PC-9 (cell line): Measurements from ENCODE around the gene DZIP1.
"Not testable (repeated sequence)": the region's sequence is repeated elsewhere in the genome, so short reads cannot be mapped to it uniquely, and the experiment has no call there.

Source experiments
- EZH2 ChIP-seq: fragments of 200-600 bp; sonication (generic); IDR thresholded peaks from 2 replicates; pipeline ENCODE4 v1.8.0; 2017; ENCODE audit warnings: antibody characterized with exemption, low read depth
- TF ChIP-seq, protein P1 (sequence below): fragments of 200-600 bp; sonication (generic); conservative IDR thresholded peaks from 2 replicates; pipeline ENCODE4 v1.6.1; 2017; ENCODE audit warnings: mixed run types, antibody characterized with exemption, mild to moderate bottlenecking, moderate library complexity

DNA sequence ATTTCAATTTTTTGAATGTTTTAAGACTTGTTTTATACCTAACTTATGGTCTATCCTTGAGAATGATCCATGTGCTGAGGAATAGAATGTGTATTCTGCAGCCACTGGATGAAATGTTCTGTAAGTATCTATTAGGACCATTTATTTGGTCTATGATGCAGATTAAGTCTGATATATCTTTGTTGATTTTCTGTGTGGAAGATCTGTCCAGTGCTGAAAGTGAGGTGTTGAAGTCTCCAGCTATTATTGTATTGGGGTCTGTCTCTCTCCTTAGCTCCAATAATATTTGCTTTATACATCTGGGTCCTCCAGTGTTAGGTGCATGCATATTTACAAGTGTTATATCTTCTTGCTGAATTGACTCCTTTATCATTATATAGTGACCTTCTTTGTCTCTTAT lies 22.7 kb upstream of the DZIP1 start:
- TF ChIP-seq EZH2 = not testable (repeated sequence)
- TF ChIP-seq, protein P1, sequence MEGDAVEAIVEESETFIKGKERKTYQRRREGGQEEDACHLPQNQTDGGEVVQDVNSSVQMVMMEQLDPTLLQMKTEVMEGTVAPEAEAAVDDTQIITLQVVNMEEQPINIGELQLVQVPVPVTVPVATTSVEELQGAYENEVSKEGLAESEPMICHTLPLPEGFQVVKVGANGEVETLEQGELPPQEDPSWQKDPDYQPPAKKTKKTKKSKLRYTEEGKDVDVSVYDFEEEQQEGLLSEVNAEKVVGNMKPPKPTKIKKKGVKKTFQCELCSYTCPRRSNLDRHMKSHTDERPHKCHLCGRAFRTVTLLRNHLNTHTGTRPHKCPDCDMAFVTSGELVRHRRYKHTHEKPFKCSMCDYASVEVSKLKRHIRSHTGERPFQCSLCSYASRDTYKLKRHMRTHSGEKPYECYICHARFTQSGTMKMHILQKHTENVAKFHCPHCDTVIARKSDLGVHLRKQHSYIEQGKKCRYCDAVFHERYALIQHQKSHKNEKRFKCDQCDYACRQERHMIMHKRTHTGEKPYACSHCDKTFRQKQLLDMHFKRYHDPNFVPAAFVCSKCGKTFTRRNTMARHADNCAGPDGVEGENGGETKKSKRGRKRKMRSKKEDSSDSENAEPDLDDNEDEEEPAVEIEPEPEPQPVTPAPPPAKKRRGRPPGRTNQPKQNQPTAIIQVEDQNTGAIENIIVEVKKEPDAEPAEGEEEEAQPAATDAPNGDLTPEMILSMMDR = not testable (repeated sequence)
